ENCODE results near the gene VSTM2B.
"Not testable (repeated sequence)": the region's sequence is repeated elsewhere in the genome, so short reads cannot be mapped to it uniquely, and the experiment has no call there.

Gene VSTM2B

DNA sequence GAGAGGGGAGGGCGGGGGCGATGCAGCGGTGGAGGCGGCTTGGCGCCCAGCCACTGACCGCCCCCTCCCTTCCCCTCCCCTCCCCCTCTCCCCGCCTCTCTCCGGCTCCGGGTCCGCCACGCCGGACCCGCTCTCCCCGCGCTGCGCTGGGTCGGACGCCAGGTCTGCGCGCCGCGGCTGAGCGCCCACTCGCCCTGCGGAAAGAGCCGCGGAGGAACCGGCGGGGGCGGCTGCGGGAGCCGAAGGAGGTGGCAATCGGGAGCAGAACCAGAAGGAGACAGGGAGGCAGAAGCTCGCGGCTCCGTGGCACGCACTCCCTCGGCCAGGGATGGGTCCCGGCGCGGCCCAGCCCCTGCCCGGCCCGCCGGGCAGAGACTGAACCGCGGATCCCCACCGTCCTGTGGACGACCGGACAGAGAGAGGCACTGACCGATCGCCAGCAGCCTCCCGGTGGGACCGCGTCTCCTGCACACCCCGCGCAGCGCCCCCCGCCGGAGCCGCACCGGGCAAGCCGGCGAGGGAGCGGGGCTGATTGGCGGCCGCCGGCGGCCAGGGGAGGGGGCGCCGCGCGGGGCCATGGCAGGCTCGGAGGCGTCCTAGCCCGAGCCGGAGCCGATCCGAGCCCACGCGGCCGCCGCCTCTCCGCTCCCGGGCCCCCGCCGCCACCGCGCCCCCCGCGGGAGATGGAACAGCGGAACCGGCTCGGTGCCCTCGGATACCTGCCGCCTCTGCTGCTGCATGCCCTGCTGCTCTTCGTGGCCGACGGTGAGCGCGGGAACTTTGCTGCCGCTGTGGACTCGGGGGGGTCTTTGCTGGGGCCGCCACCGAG lies at the start of gene VSTM2B:
TSS of gene VSTM2B (plus strand) at position 94 of the 829 bp plus-strand sequence. CDS start at position 684, 590 bp downstream.
- FAIRE-seq (no peak), DNase-seq (ENCODE audit: insufficient read length, low spot score) (no peak)

- FAIRE-seq (no peak), DNase-seq (ENCODE audit: insufficient read length, low spot score) (no peak)
These were observed 49.3 kb upstream of the VSTM2B start for GRCh38 chr19:29476528-29476927.

- FAIRE-seq (no peak), DNase-seq (ENCODE audit: insufficient read length, low spot score) (no peak)
These were observed 47.8 kb upstream of the VSTM2B start for GRCh38 chr19:29477831-29478577.

- DNase-seq (ENCODE audit: insufficient read length, low spot score) = no peak
- FAIRE-seq = no peak
These were observed 46.9 kb upstream of the VSTM2B start for GRCh38 chr19:29478578-29479565.

DNA sequence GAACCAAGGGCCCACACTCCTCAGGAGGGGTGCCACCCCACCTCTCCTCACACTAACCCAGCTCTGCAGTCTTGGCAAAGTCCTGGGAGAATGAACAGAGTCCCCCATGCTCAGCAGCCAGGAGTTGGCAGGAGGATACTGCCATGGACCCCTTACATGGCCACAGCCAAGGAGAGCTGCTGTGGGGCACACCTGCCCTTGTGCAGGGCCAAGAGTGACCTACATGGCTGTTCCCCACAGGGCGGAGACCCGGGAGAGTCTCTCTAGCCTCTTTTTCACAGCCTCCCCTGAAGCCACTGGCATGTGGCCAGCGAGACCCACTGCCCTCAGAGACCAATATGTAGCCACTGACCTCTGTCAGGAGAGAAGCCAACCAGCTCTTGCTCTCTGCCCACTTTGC lies 45.9 kb upstream of the VSTM2B start:
- FAIRE-seq (no peak), DNase-seq (ENCODE audit: insufficient read length, low spot score) (no peak)

GRCh38 chr19:29480507-29480906 lies 45.3 kb upstream of the VSTM2B start:
- no peak for FAIRE-seq
- DNase-seq (ENCODE audit: insufficient read length, low spot score) = no peak

DNA sequence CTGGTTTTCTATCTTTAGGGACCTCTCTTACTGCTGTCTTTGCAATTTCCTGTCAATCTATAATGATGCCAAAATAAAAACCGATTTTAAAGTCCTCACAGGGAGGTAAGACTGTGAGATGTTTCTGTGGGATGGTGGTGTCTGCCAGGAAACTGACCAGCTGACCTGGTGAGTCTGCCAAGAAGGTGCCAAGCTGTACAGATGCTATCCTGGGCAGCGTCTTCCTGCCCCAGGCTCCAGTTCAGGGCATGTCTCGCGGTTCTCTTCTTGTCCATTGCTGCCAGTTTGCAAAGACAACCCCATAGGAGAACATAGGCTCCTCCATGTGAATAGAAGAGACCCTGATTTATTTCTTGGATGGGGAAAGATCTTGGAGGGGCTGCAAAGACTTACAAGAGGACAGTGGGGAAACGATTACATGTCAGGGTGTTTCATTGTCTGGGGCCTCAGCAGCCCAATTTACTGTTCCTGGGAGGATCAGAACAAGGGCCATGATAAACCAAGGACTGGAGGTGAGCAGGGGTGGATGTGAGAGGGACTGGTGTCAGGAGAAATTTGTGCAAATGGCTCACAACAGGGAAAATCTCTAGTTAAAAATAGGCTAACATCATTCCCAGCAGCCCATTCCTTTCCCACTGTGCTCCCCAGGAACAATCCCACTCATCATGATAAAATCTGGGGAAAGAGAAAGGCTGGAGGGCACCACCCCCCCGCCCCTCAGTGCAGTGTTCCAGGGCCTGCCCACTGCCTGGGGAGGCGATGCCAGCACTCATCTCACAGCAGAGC lies 42.7 kb upstream of the VSTM2B start:
- DNase-seq (ENCODE audit: insufficient read length, low spot score) = no peak

DNA sequence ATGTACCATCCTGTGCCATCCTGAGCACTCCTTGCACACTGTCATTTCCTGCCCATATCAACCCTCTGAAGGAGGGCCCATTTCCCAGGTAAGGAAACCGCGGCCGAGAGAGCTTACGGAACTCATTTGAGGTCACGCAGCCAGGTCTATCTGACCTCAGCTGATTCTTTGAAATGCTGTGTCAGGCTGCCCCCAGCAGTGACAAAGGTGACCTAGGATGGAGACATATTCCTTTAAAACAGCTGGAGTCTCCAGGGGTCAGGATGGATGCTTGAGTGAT lies 42.2 kb upstream of the VSTM2B start:
- FAIRE-seq (no peak), DNase-seq (ENCODE audit: insufficient read length, low spot score) (no peak)

More for the DNA sequence above, 42.7 kb upstream of the VSTM2B start:
- FAIRE-seq = no peak

DNA sequence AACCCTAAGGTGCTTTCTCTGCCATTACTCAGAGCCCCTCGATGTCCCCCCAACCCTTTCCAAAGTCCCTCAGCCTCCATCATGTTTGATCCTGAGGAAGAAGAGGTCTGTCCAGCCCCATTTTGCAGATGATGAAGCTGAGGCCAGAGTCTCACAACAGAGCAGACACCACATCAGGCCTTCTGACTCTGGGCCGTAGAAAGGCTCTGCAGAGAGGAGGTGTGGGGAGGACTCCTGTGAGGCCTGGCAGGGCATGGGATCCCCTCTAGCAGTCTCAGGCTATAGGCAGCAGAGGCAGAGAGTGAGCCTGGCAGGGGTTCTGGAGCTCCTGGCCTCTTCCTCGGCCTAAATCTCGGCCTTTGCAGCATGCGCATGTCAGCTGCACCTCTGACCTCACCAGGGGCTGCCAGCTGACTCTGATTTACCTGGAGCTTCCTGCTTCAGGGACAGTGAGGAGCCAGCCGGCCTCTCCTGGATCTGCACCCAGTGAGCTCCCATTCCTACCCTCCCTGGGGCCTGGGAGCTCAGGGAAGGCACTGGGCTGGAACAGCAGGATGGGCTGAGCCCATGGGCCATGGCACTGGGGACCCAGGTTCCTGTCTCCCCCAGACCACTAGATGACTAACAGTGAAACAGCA lies 41.7 kb upstream of the VSTM2B start:
- no peak for FAIRE-seq
- DNase-seq (ENCODE audit: insufficient read length, low spot score) = no peak

GRCh38 chr19:29484876-29485275 lies 40.9 kb upstream of the VSTM2B start:
- FAIRE-seq (no peak), DNase-seq (ENCODE audit: insufficient read length, low spot score) (no peak)

- DNase-seq (ENCODE audit: insufficient read length, low spot score) (no peak), FAIRE-seq (no peak)
These were observed 40.5 kb upstream of the VSTM2B start for GRCh38 chr19:29485293-29485692.

DNA sequence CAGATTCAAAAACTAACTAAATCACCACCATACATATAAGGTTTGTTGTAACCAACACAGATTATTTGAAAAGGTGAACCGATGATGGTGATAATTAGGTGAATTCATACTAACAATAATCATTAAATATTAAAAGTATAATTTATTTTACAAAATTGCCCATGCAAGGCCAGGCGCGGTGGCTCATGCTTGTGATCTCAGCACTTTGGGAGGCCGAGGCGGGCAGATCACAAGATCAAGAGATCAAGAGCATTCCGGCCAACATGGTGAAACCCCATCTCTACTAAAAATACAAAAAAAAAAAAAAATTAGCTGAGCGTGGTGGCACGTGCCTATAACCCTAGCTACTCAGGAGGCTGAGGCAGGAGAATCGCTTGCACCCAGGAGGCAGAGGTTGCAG lies 38.8 kb upstream of the VSTM2B start:
- FAIRE-seq; DNase-seq (ENCODE audit: insufficient read length, low spot score): not testable (repeated sequence)

DNA sequence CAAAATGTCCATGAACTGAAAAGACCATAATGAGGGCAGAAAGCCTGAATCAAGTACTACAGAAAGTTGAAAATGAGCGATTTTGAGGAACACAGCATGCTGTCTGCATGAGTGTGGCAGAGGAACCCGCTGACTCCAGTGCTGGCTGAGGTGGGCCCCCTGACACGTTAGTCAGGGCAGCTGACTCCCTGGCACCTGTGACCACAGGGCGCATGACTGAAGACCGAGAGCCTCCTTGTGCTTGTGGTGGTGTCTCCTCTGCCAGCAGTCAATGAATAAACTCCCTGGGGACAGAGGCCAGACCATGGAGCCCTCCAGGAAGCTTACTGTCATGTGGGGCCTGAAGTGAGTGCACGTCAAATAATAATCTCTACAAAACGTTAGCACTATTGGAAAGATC lies 38.4 kb upstream of the VSTM2B start:
- FAIRE-seq = no peak

DNA sequence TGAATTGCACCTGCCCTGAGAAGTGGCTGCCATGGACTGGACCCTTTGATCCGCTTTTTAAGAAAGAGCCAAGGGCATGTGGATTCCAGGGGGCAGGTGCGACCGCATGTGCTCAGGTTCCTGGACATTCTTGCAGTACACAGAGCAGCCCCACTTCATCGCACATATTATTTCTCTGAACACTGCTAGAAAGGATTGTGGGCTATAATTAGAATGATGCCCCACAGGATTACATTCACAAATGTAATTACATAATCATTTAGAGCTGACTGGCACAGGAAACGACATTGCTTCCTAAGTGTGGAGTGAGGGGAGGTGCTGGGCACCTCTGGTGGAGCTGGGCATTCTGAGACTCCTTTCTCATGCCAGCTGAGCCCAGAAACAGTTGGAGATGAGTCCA lies 37.5 kb upstream of the VSTM2B start:
- FAIRE-seq = no peak
- DNase-seq (ENCODE audit: insufficient read length, low spot score) = no peak

More for the DNA sequence above, 38.4 kb upstream of the VSTM2B start:
- DNase-seq (ENCODE audit: insufficient read length, low spot score) = no peak

DNA sequence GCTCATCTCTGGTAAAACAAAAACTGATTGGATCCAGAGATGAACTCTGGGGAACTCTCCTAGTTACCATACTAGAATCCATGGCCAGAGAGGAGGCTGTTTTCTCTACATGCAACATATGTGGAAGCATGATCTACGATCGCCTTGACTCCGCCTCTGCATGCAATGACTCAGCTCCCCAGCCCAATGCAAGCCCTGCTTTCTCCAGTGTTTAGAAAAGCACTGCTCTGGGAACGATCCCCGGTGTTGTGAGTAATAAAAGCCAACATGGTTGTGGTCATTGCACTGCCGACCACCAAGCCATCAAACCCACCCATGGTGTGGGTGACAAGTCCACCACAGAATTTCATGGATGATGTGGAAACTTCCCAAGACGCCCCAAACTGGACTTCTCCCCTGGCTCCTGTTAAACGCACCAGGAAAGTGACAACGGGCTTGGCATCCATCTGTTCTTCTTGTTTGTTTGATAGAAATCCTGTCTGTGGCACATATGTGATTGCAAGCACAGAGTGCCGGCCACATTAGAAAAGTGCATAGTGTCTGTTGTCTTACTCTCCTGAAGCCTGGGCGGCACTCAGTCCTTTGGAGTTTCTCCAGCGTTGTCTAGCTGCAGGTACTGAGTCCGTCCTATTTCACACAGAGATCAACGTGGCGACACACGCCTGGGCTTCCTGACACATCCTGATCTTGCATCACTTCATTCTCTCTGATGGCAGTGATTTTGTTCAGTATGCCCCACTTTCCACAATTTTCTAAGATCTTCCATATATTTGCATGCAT lies 36.4 kb upstream of the VSTM2B start:
- FAIRE-seq = no peak

DNA sequence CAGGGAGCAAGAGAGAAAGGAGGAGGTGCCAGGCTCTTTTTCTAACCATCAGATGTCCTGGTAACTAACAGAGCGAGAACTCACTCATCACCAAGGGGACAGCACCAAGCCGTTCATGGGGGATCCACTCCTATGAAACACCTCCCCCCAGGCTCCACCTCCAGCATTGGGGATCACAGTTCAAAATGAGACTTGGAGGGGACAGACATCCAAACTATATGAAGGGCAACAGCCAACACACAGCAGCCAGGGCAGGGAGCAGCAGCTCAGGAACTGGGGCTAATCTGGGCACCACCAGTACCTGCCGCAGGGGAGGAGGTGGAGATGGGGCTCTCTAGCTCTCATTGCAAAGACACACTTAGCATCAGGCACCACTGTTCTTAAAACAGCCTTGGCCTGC lies 34.3 kb upstream of the VSTM2B start:
- DNase-seq (ENCODE audit: insufficient read length, low spot score) = no peak
- FAIRE-seq = no peak

More for the DNA sequence above, 36.4 kb upstream of the VSTM2B start:
- DNase-seq (ENCODE audit: insufficient read length, low spot score) = no peak

- DNase-seq (ENCODE audit: insufficient read length, low spot score) (no peak), FAIRE-seq (no peak)
These were observed 33.7 kb upstream of the VSTM2B start for GRCh38 chr19:29491995-29492577.

- no peak for DNase-seq (ENCODE audit: insufficient read length, low spot score)
- FAIRE-seq = no peak
These were observed 33.0 kb upstream of the VSTM2B start for GRCh38 chr19:29492769-29493168.

DNA sequence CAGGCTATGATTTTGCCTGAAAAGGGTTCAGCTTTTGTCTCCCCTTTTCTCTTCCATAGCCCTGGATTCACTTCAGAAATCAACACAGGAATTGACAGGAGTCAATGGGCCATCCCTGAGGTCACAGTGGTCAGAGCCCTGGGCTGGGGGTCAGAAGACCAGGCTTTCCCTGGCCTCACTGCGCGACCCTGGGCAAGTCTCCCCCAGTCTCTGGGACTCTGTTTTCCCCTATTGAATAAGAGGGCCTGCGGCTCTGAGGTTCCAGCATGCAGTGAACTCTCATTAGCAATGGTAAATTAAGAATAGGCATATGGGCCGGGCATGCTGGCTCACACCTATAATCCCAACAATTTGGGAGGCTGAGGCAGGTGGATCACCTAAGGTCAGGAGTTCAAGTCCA lies 30.7 kb upstream of the VSTM2B start:
- FAIRE-seq (no peak), DNase-seq (ENCODE audit: insufficient read length, low spot score) (no peak)

Data from HTR-8/SVneo (cell line).